ENCODE results near the gene FHIT. TPM values are rescaled to one million over a fixed set of nuclear protein-coding genes. Genes with fewer than 3 reads are reported as not detected.

FHIT gene
- total RNA-seq, 2 experiments from 2014 or later = 86.0 to 90.6 TPM

- no peaks in the 10 kb centered on the region for H3K27me3 ChIP-seq (ENCODE audit: control insufficient read depth in 1 of 2, insufficient read depth in 2 of 2, low read length in 2 of 2)
- H3K4me3 ChIP-seq (ENCODE audit: low read length) = no peak overlapping the region
- no peak for ATAC-seq (ENCODE audit: poor library complexity)
- no peaks in the 10 kb centered on the region for H3K4me1 ChIP-seq (ENCODE audit: insufficient read depth, low read length)
- DNase-seq = no peak
- intact Hi-C loops (cut with DNase I, micrococcal nuclease) = no loop called here
- no peak overlapping the region for H3K4me3 Mint-ChIP-seq
- ChIA-PET CTCF (no interaction called here), POLR2A (no interaction called here)
- H3K27me3 Mint-ChIP-seq = no peaks in the 10 kb centered on the region
- no peaks in the 10 kb centered on the region for H3K9me3 ChIP-seq (ENCODE audit: control insufficient read depth in 1 of 2, insufficient read depth in 1 of 2, low read length in 2 of 2)
- H3K4me1 Mint-ChIP-seq (ENCODE audit: low read depth) = peaks cover 6% of the 10 kb centered on the region
- H3K36me3 Mint-ChIP-seq (ENCODE audit: low read depth) = no peaks in the 10 kb centered on the region
- H3K36me3 ChIP-seq (ENCODE audit: insufficient read depth, low read length) = no peaks in the 10 kb centered on the region
- TF ChIP-seq CTCF (IDR thresholded peaks at IDR 0.05) = no peak
- H3K27ac Mint-ChIP-seq = no peak overlapping the region
- no peaks in the 10 kb centered on the region for H3K9me3 Mint-ChIP-seq
- H3K27ac ChIP-seq (ENCODE audit: low read depth in 1 of 2, low read length in 2 of 2) = no peak overlapping the region
Observed at GRCh38 chr3:60330107-60330506, 921.1 kb downstream of the FHIT start.

- no peaks in the 10 kb centered on the region for H3K9me3 Mint-ChIP-seq
- H3K4me1 Mint-ChIP-seq (ENCODE audit: low read depth) = no peaks in the 10 kb centered on the region
- POLR2A ChIA-PET = no interaction called here
- intact Hi-C loops (cut with DNase I, micrococcal nuclease) = no loop called here
- Histone ChIP-seq H3K9me3 (ENCODE audit: control insufficient read depth in 1 of 2, insufficient read depth in 1 of 2, low read length in 2 of 2) (no peaks in the 10 kb centered on the region), H3K4me1 (ENCODE audit: insufficient read depth, low read length) (no peaks in the 10 kb centered on the region), H3K27ac (ENCODE audit: low read depth in 1 of 2, low read length in 2 of 2) (no peak overlapping the region), H3K4me3 (ENCODE audit: low read length) (no peak overlapping the region), H3K27me3 (ENCODE audit: control insufficient read depth in 1 of 2, insufficient read depth in 2 of 2, low read length in 2 of 2) (no peaks in the 10 kb centered on the region), H3K36me3 (ENCODE audit: insufficient read depth, low read length) (no peaks in the 10 kb centered on the region)
- no peak for ATAC-seq (ENCODE audit: poor library complexity)
- H3K27me3 Mint-ChIP-seq = no peaks in the 10 kb centered on the region
- H3K36me3 Mint-ChIP-seq (ENCODE audit: low read depth) = no peaks in the 10 kb centered on the region
- TF ChIP-seq CTCF (IDR thresholded peaks at IDR 0.05) = no peak
- DNase-seq = no peak
- no peak overlapping the region for H3K4me3 Mint-ChIP-seq
- no peak overlapping the region for H3K27ac Mint-ChIP-seq
- CTCF ChIA-PET = no interaction called here
Observed at GRCh38 chr3:60325610-60326170, 925.6 kb downstream of the FHIT start.

GRCh38 chr3:60323651-60324050, 927.6 kb downstream of the FHIT start:
- POLR2A ChIA-PET = no interaction called here
- Mint-ChIP-seq H3K9me3 (peaks cover 3% of the 10 kb centered on the region), H3K27ac (no peak overlapping the region), H3K4me1 (ENCODE audit: low read depth) (peaks cover 4% of the 10 kb centered on the region), H3K36me3 (ENCODE audit: low read depth) (no peaks in the 10 kb centered on the region), H3K4me3 (no peak overlapping the region), H3K27me3 (no peaks in the 10 kb centered on the region)
- no peaks in the 10 kb centered on the region for H3K27me3 ChIP-seq (ENCODE audit: control insufficient read depth in 1 of 2, insufficient read depth in 2 of 2, low read length in 2 of 2)
- intact Hi-C loops (cut with DNase I, micrococcal nuclease) = no loop called here
- ATAC-seq (ENCODE audit: poor library complexity) = no peak
- no peaks in the 10 kb centered on the region for H3K36me3 ChIP-seq (ENCODE audit: insufficient read depth, low read length)
- DNase-seq = no peak
- no peak for TF ChIP-seq CTCF (IDR thresholded peaks at IDR 0.05)
- H3K4me1 ChIP-seq (ENCODE audit: insufficient read depth, low read length) = no peaks in the 10 kb centered on the region
- CTCF ChIA-PET = no interaction called here
- H3K9me3 ChIP-seq (ENCODE audit: control insufficient read depth in 1 of 2, insufficient read depth in 1 of 2, low read length in 2 of 2) = no peaks in the 10 kb centered on the region
- no peak overlapping the region for H3K27ac ChIP-seq (ENCODE audit: low read depth in 1 of 2, low read length in 2 of 2)
- no peak overlapping the region for H3K4me3 ChIP-seq (ENCODE audit: low read length)

Data from CD4-positive, alpha-beta T cell (primary cell).